ENCODE data around the gene SLC31A2. TPM values are rescaled to one million over a fixed set of nuclear protein-coding genes. Genes with fewer than 3 reads are reported as not detected.
A peak's percentile ranks its signal among the peaks of the same experiment; 100 is the strongest.
"Not testable (repeated sequence)": the region's sequence is repeated elsewhere in the genome, so short reads cannot be mapped to it uniquely, and the experiment has no call there.

Gene SLC31A2
- total RNA-seq, 1 donor = 23.3 TPM

- no peak overlapping the region for H3K4me3 ChIP-seq (ENCODE audit: low read depth, low read length)
- no peak for TF ChIP-seq CTCF (IDR thresholded peaks at IDR 0.05; ENCODE audit: insufficient read depth, low read depth, low read length)
- no peak for DNase-seq (ENCODE audit: low read depth)
Measured at GRCh38 chr9:113129884-113130283, 20.9 kb upstream of the SLC31A2 start.

GRCh38 chr9:113131689-113132151 is 19.1 kb upstream of the SLC31A2 start:
- peak; percentile 32 for DNase-seq (ENCODE audit: low read depth)
- H3K4me3 ChIP-seq (ENCODE audit: low read depth, low read length) = no peak overlapping the region
- TF ChIP-seq CTCF (IDR thresholded peaks at IDR 0.05; ENCODE audit: insufficient read depth, low read depth, low read length) = no peak

GRCh38 chr9:113137196-113138168 is 13.3 kb upstream of the SLC31A2 start:
- DNase-seq (ENCODE audit: low read depth) = no peak
- no peak overlapping the region for H3K4me3 ChIP-seq (ENCODE audit: low read depth, low read length)

GRCh38 chr9:113138760-113139159 is 12.0 kb upstream of the SLC31A2 start:
- DNase-seq (ENCODE audit: low read depth) = no peak
- H3K4me3 ChIP-seq (ENCODE audit: low read depth, low read length) = no peak overlapping the region
- TF ChIP-seq CTCF (IDR thresholded peaks at IDR 0.05; ENCODE audit: insufficient read depth, low read depth, low read length) = no peak

More at GRCh38 chr9:113137196-113138168, 13.3 kb upstream of the SLC31A2 start:
- no peak for TF ChIP-seq CTCF (IDR thresholded peaks at IDR 0.05; ENCODE audit: insufficient read depth, low read depth, low read length)

GRCh38 chr9:113139225-113139829 is 11.5 kb upstream of the SLC31A2 start:
- H3K4me3 ChIP-seq (ENCODE audit: low read depth, low read length) = no peak overlapping the region
- DNase-seq (ENCODE audit: low read depth) = no peak
- TF ChIP-seq CTCF (IDR thresholded peaks at IDR 0.05; ENCODE audit: insufficient read depth, low read depth, low read length) = no peak

- no peak for DNase-seq (ENCODE audit: low read depth)
- H3K4me3 ChIP-seq (ENCODE audit: low read depth, low read length) = no peak overlapping the region
- no peak for TF ChIP-seq CTCF (IDR thresholded peaks at IDR 0.05; ENCODE audit: insufficient read depth, low read depth, low read length)
Measured at GRCh38 chr9:113139953-113140352, 10.9 kb upstream of the SLC31A2 start.

GRCh38 chr9:113140896-113141295 is 9.9 kb upstream of the SLC31A2 start:
- H3K4me3 ChIP-seq (ENCODE audit: low read depth, low read length); DNase-seq (ENCODE audit: low read depth): not testable (repeated sequence)
